GM23338 (cell line): ENCODE results near the gene CFAP410. TPM values are rescaled to one million over a fixed set of nuclear protein-coding genes. Genes with fewer than 3 reads are reported as not detected.

ENCODE experiments used
- ATAC-seq: fragments of 200-7000 bp; cut with Tn5 transposase; 3 replicates; pipeline ENCODE4 v1.9.1; 2020
- DNase-seq: peaks from one replicate; pipeline ENCODE4 v3.0.0-alpha.2; 2015; ENCODE audit warnings: low spot score
- H2AFZ ChIP-seq: fragments of 200-600 bp; sonication (generic); 2 replicates; pipeline ENCODE4 v1.8.0; 2016; ENCODE audit warnings: antibody characterized with exemption, mild to moderate bottlenecking, moderate library complexity
- H3F3A ChIP-seq: fragments of 200-600 bp; sonication (generic); replicated peaks from 2 replicates; pipeline ENCODE4 v1.8.0; 2017; ENCODE audit warnings: antibody characterized with exemption, mixed run types, low read depth
- H3K27ac ChIP-seq: fragments of 200-600 bp; sonication (generic); 2 replicates; pipeline ENCODE4 v1.6.1; 2016; ENCODE audit warnings: low read depth
- H3K27me3 ChIP-seq: fragments of 200-600 bp; sonication (generic); 2 replicates; pipeline ENCODE4 v1.8.0; 2016; ENCODE audit warnings: mild to moderate bottlenecking, mixed run types, moderate library complexity; ENCODE audit not compliant: insufficient read depth
- H3K36me3 ChIP-seq: fragments of 200-600 bp; sonication (generic); 2 replicates; pipeline ENCODE4 v1.8.0; 2016; ENCODE audit warnings: mild to moderate bottlenecking; ENCODE audit not compliant: insufficient read depth
- H3K4me1 ChIP-seq: fragments of 200-600 bp; sonication (generic); 2 replicates; pipeline ENCODE4 v1.8.0; 2016; ENCODE audit warnings: mild to moderate bottlenecking, moderate library complexity; ENCODE audit not compliant: insufficient read depth
- H3K4me2 ChIP-seq: fragments of 200-600 bp; sonication (generic); 2 replicates; pipeline ENCODE4 v1.7.1; 2017; ENCODE audit warnings: mixed run types
- H3K4me3 ChIP-seq: fragments of 200-600 bp; sonication (generic); 2 replicates; pipeline ENCODE4 v1.6.1; 2016; ENCODE audit warnings: mixed run types
- H3K79me2 ChIP-seq: fragments of 200-600 bp; sonication (generic); replicated peaks from 2 replicates; pipeline ENCODE4 v1.8.0; 2017; ENCODE audit warnings: mild to moderate bottlenecking; ENCODE audit not compliant: insufficient read depth
- H3K9me2 ChIP-seq: fragments of 200-600 bp; sonication (generic); 2 replicates; pipeline ENCODE4 v1.8.0; 2017; ENCODE audit not compliant: insufficient read depth
- H4K20me1 ChIP-seq: fragments of 200-600 bp; sonication (generic); replicated peaks from 2 replicates; pipeline ENCODE4 v1.8.0; 2017; ENCODE audit warnings: mild to moderate bottlenecking; ENCODE audit not compliant: insufficient read depth
- H3K27ac Mint-ChIP-seq: 2 replicates; pipeline ENCODE4 v1.8.0; 2020; ENCODE audit warnings: inconsistent platforms, mild to moderate bottlenecking, moderate library complexity, mixed read lengths
- H3K27me3 Mint-ChIP-seq: 3 replicates; pipeline ENCODE4 v1.8.0; 2022; ENCODE audit warnings: low read depth, mild to moderate bottlenecking, moderate library complexity, mixed read lengths, inconsistent platforms; ENCODE audit not compliant: insufficient read depth, poor library complexity
- H3K36me3 Mint-ChIP-seq: 3 replicates; pipeline ENCODE4 v1.8.0; 2021; ENCODE audit warnings: low read depth, mild to moderate bottlenecking, inconsistent platforms, moderate library complexity, mixed read lengths
- H3K4me1 Mint-ChIP-seq: 3 replicates; pipeline ENCODE4 v1.8.0; 2020; ENCODE audit warnings: mild to moderate bottlenecking, inconsistent platforms, mixed read lengths
- H3K4me3 Mint-ChIP-seq: 3 replicates; pipeline ENCODE4 v1.8.0; 2021; ENCODE audit warnings: moderate library complexity, mild to moderate bottlenecking, inconsistent platforms, mixed read lengths
- H3K9me3 Mint-ChIP-seq: 3 replicates; pipeline ENCODE4 v1.8.0; 2020; ENCODE audit warnings: moderate library complexity, mild to moderate bottlenecking, inconsistent platforms, mixed read lengths
- CREB1 ChIP-seq: fragments of 250-450 bp; sonication (Bioruptor Pico); IDR thresholded peaks from 2 replicates; pipeline ENCODE4 v1.5.0; 2020; ENCODE audit warnings: low read depth, mild to moderate bottlenecking, moderate library complexity
- CTCF ChIP-seq, 2 experiments: fragments of 200-600 bp in 1 of 2; sonication (generic) in 1 of 2; conservative IDR thresholded peaks; 2 replicates each; pipeline versions ENCODE4 v1.5.1 to v1.6.1; 2016 to 2017; ENCODE audit warnings: antibody characterized with exemption in 2 of 2, low read depth in 2 of 2, mild to moderate bottlenecking in 2 of 2, moderate library complexity in 1 of 2
- ETS1 ChIP-seq: IDR thresholded peaks from 2 replicates; pipeline ENCODE4 v1.6.1; 2016; ENCODE audit warnings: antibody characterized with exemption
- EZH2 ChIP-seq: fragments of 200-600 bp; sonication (generic); IDR thresholded peaks from one replicate; pipeline ENCODE4 v1.8.0; 2017; ENCODE audit warnings: antibody characterized with exemption, mild to moderate bottlenecking, low read depth; ENCODE audit not compliant: unreplicated experiment
- EZH2phosphoT487 ChIP-seq: fragments of 200-600 bp; sonication (generic); IDR thresholded peaks from one replicate; pipeline ENCODE4 v1.8.1; 2018; ENCODE audit warnings: antibody characterized with exemption; ENCODE audit not compliant: unreplicated experiment
- JUNB ChIP-seq: IDR thresholded peaks from one replicate; pipeline ENCODE4 v1.6.1; 2016; ENCODE audit warnings: antibody characterized with exemption; ENCODE audit not compliant: unreplicated experiment
- NANOG ChIP-seq: IDR thresholded peaks from 2 replicates; pipeline ENCODE4 v1.6.1; 2016; ENCODE audit warnings: antibody characterized with exemption, borderline replicate concordance
- POLR2AphosphoS5 ChIP-seq: IDR thresholded peaks from 2 replicates; pipeline ENCODE4 v1.6.1; 2016; ENCODE audit warnings: antibody characterized with exemption, low read depth
- REST ChIP-seq: IDR thresholded peaks from one replicate; pipeline ENCODE4 v1.6.1; 2018; ENCODE audit warnings: antibody characterized with exemption; ENCODE audit not compliant: unreplicated experiment
- STAT1 ChIP-seq: IDR thresholded peaks from one replicate; pipeline ENCODE4 v1.6.1; 2016; ENCODE audit warnings: antibody characterized with exemption; ENCODE audit not compliant: unreplicated experiment
- ZNF114 ChIP-seq: fragments of 250-450 bp; sonication (Bioruptor Pico); IDR thresholded peaks from 2 replicates; pipeline ENCODE4 v1.5.0; 2020; ENCODE audit warnings: mild to moderate bottlenecking, moderate library complexity
- ZNF331 ChIP-seq: fragments of 250-450 bp; sonication (Bioruptor Pico); IDR thresholded peaks from 2 replicates; pipeline ENCODE4 v1.5.0; 2020; ENCODE audit warnings: low read depth, mild to moderate bottlenecking, moderate library complexity
- ZNF462 ChIP-seq: fragments of 250-450 bp; sonication (Bioruptor Pico); IDR thresholded peaks from 2 replicates; pipeline ENCODE4 v1.5.0; 2020; ENCODE audit warnings: mild to moderate bottlenecking, moderate library complexity
- polyA plus RNA-seq: library from polyadenylated mRNA; unstranded; fragments of >200 nt; fragmentation: Nextera tagmentation; extraction: Ambion mirVana; gene quantifications from 2 replicates; pipeline ENCODE4 v1.2.1, GENCODE V29; 2016
- total RNA-seq: library from RNA; depleted of rRNA; stranded (reverse); fragments of >200 nt; shearing (Covaris generic); gene quantifications from 2 replicates; pipeline ENCODE4 v1.2.3, GENCODE V29; 2014

The CFAP410 gene
- total and polyA plus RNA-seq, 2 experiments from 2014 or later: 11.0 to 24.0 TPM

GRCh38 chr21:44305691-44306090 lies 33.5 kb downstream of the CFAP410 start:
- peaks cover 4% of the 10 kb centered on the region for H3K27me3 Mint-ChIP-seq
- no peak overlapping the region for H2AFZ ChIP-seq
- peaks cover 12% of the 10 kb centered on the region for H3K4me1 Mint-ChIP-seq
- H3F3A ChIP-seq: 0 out of 2 replicates have a peak, but pooled peaks cover 4% of the 10 kb centered on the region
- DNase-seq (no peak), ATAC-seq (no peak)
- H3K4me3 Mint-ChIP-seq: no peak overlapping the region
- no peak overlapping the region for H3K27ac Mint-ChIP-seq
- no peak overlapping the region for H3K27ac ChIP-seq
- no peaks in the 10 kb centered on the region; the same call in 2 of the 3 replicates for H3K36me3 Mint-ChIP-seq
- H3K9me3 Mint-ChIP-seq: no peaks in the 10 kb centered on the region
- no peaks in the 10 kb centered on the region for H3K27me3 ChIP-seq
- H3K79me2 ChIP-seq: 0 out of 2 replicates have a peak, but pooled peaks cover 3% of the 10 kb centered on the region
- H3K9me2 ChIP-seq: no peaks in the 10 kb centered on the region
- no peak overlapping the region for H3K4me3 ChIP-seq
- H3K4me1 ChIP-seq: no peaks in the 10 kb centered on the region
- H3K36me3 ChIP-seq: no peaks in the 10 kb centered on the region
- no peaks in the 10 kb centered on the region for H4K20me1 ChIP-seq
- TF ChIP-seq REST (no peak), POLR2AphosphoS5 (no peak), CTCF (conservative IDR thresholded peaks at IDR 0.05; ENCODE audit: low read depth in 2 of 2) (no peak), CREB1 (CRISPR knock-in tag) (no peak), STAT1 (no peak), ZNF114 (CRISPR knock-in tag) (no peak), JUNB (no peak), NANOG (no peak), ZNF331 (CRISPR knock-in tag) (no peak), ZNF462 (no peak), EZH2phosphoT487 (no peak), EZH2 (no peak), ETS1 (no peak)
- H3K4me2 ChIP-seq: no peak overlapping the region
